Ureter (tissue), 1 donor: ENCODE measurements around the gene IPO7. TPM values are rescaled to one million over a fixed set of nuclear protein-coding genes. Genes with fewer than 3 reads are reported as not detected.
A peak's percentile ranks its signal among the peaks of the same experiment; 100 is the strongest.
"Not testable (repeated sequence)": the region's sequence is repeated elsewhere in the genome, so short reads cannot be mapped to it uniquely, and the experiment has no call there.

Experiments
- DNase-seq: peaks from one replicate; pipeline ENCODE4 v3.0.0-alpha.2; 2020; ENCODE audit warnings: low spot score
- total RNA-seq: library from RNA; stranded (reverse); gene quantifications from one replicate; pipeline ENCODE4 v1.2.4, GENCODE V29; 2023
- donor health status: DM: yes; HTN: yes; CAD: no.

Gene IPO7
- total RNA-seq = 124 TPM

GRCh38 chr11:9384535-9385326 is at the start of gene IPO7:
Gene IPO7, plus strand, starts transcription at chr11:9384652. Its CDS starts 112 bp downstream, at chr11:9384764.
- DNase-seq = peak; percentile 93

- DNase-seq = no peak
These were observed 42.7 kb upstream of the IPO7 start for GRCh38 chr11:9341638-9342178.

GRCh38 chr11:9344061-9344680 is 40.3 kb upstream of the IPO7 start:
- no peak for DNase-seq

- DNase-seq = no peak
These were observed 37.4 kb upstream of the IPO7 start for GRCh38 chr11:9347100-9347499.

GRCh38 chr11:9347779-9348178 is 36.7 kb upstream of the IPO7 start:
- DNase-seq = not testable (repeated sequence)

- DNase-seq = no peak
These were observed 33.1 kb upstream of the IPO7 start for GRCh38 chr11:9351321-9351881.

- no peak for DNase-seq
These were observed 27.4 kb upstream of the IPO7 start for GRCh38 chr11:9357041-9357440.

- DNase-seq = not testable (repeated sequence)
These were observed 23.4 kb upstream of the IPO7 start for GRCh38 chr11:9360862-9361622.

- DNase-seq = no peak
These were observed 22.0 kb upstream of the IPO7 start for GRCh38 chr11:9362393-9362863.

GRCh38 chr11:9363954-9364912 is 20.2 kb upstream of the IPO7 start:
- peak; percentile 96 for DNase-seq

GRCh38 chr11:9367551-9367950 is 16.9 kb upstream of the IPO7 start:
- DNase-seq = no peak

- no peak for DNase-seq
These were observed 7.4 kb upstream of the IPO7 start for GRCh38 chr11:9377036-9377435.

- no peak for DNase-seq
These were observed 5.4 kb upstream of the IPO7 start for GRCh38 chr11:9379041-9379440.

- no peak for DNase-seq
These were observed 3.7 kb upstream of the IPO7 start for GRCh38 chr11:9380773-9381172.

- DNase-seq = no peak
These were observed 961 bp downstream of the IPO7 start for GRCh38 chr11:9385327-9385899.

GRCh38 chr11:9386086-9386485 is 1.6 kb downstream of the IPO7 start:
- no peak for DNase-seq

GRCh38 chr11:9386901-9387300 is 2.4 kb downstream of the IPO7 start:
- DNase-seq = no peak

- no peak for DNase-seq
These were observed 11.9 kb downstream of the IPO7 start for GRCh38 chr11:9396310-9396709.

- no peak for DNase-seq
These were observed 12.3 kb downstream of the IPO7 start for GRCh38 chr11:9396752-9397151.
